Neuronal stem cell (in vitro differentiated cells): ENCODE measurements around the gene RAB22A.
A peak's percentile ranks its signal among the peaks of the same experiment; 100 is the strongest.

Experiments
- DNase-seq: peaks from one replicate; pipeline ENCODE4 v3.0.0-alpha.2; 2013; ENCODE audit warnings: low spot score
- H2AFZ ChIP-seq: one replicate; pipeline ENCODE4 v1.6.1; 2013; ENCODE audit warnings: mild to moderate bottlenecking, low read length, inconsistent platforms
- H2AK5ac ChIP-seq: 2 replicates; pipeline ENCODE4 v1.6.1; 2013; ENCODE audit warnings: low read depth, mild to moderate bottlenecking, inconsistent platforms, low read length, moderate library complexity, mixed read lengths
- H2BK120ac ChIP-seq: 2 replicates; pipeline ENCODE4 v1.6.1; 2013; ENCODE audit warnings: low read depth, mild to moderate bottlenecking, inconsistent platforms, low read length, moderate library complexity, mixed read lengths
- H2BK12ac ChIP-seq: one replicate; pipeline ENCODE4 v1.6.1; 2013; ENCODE audit warnings: low read length, inconsistent platforms
- H2BK15ac ChIP-seq: 2 replicates; pipeline ENCODE4 v1.6.1; 2013; ENCODE audit warnings: mild to moderate bottlenecking, low read length, inconsistent platforms, mixed read lengths
- H2BK5ac ChIP-seq: one replicate; pipeline ENCODE4 v1.6.1; 2013; ENCODE audit warnings: inconsistent platforms, mild to moderate bottlenecking, low read length, moderate library complexity
- H3K14ac ChIP-seq: one replicate; pipeline ENCODE4 v1.6.1; 2013; ENCODE audit warnings: low read length, inconsistent platforms
- H3K18ac ChIP-seq: 2 replicates; pipeline ENCODE4 v1.6.1; 2013; ENCODE audit warnings: low read length, inconsistent platforms
- H3K23ac ChIP-seq: 2 replicates; pipeline ENCODE4 v1.6.1; 2013; ENCODE audit warnings: low read depth, mild to moderate bottlenecking, mixed read lengths, low read length, inconsistent platforms; ENCODE audit not compliant: poor library complexity
- H3K27ac ChIP-seq: replicated peaks from 3 replicates; pipeline ENCODE4 v1.5.1; 2013; ENCODE audit warnings: low read length, inconsistent platforms
- H3K27me3 ChIP-seq, 3 experiments: 2 replicates each; pipeline ENCODE4 v1.6.1; 2013; ENCODE audit warnings: low read length in 3 of 3, mild to moderate bottlenecking in 2 of 3, inconsistent platforms in 1 of 3, low read depth in 1 of 3, mixed read lengths in 1 of 3, moderate library complexity in 1 of 3; ENCODE audit not compliant: control insufficient read depth in 3 of 3, insufficient read depth in 3 of 3
- H3K36me3 ChIP-seq, 2 donors: replicated peaks in 1 of 2; 2 replicates each; pipeline ENCODE4 v1.6.1; 2013; ENCODE audit warnings: low read length in 2 of 2; ENCODE audit not compliant: control insufficient read depth in 2 of 2, insufficient read depth in 2 of 2
- H3K4ac ChIP-seq: 2 replicates; pipeline ENCODE4 v1.6.1; 2013; ENCODE audit warnings: inconsistent platforms, mild to moderate bottlenecking, low read length, moderate library complexity
- H3K4me1 ChIP-seq, 2 donors: 1 replicate in 1 of 2; 2 replicates in 1 of 2; pipeline ENCODE4 v1.6.1; 2013; ENCODE audit warnings: low read length in 2 of 2, low read depth in 1 of 2; ENCODE audit not compliant: control insufficient read depth in 2 of 2, insufficient read depth in 1 of 2
- H3K4me2 ChIP-seq: one replicate; pipeline ENCODE4 v1.6.1; 2013; ENCODE audit warnings: mild to moderate bottlenecking, low read length, inconsistent platforms; ENCODE audit not compliant: insufficient read depth, poor library complexity, severe bottlenecking
- H3K4me3 ChIP-seq, 2 donors: 2 replicates each; pipeline ENCODE4 v1.5.1; 2013; ENCODE audit warnings: low read length in 2 of 2, mild to moderate bottlenecking in 2 of 2, inconsistent platforms in 1 of 2, moderate library complexity in 1 of 2
- H3K79me1 ChIP-seq: one replicate; pipeline ENCODE4 v1.6.1; 2013; ENCODE audit warnings: low read depth, mild to moderate bottlenecking, inconsistent platforms, low read length, moderate library complexity
- H3K9ac ChIP-seq: one replicate; pipeline ENCODE4 v1.6.1; 2013; ENCODE audit warnings: mild to moderate bottlenecking, low read depth, low read length, inconsistent platforms; ENCODE audit not compliant: poor library complexity
- H3K9me3 ChIP-seq, 2 donors: replicated peaks in 1 of 2; 2 replicates each; pipeline versions ENCODE3 to v1.6.1; 2013; ENCODE audit warnings: low read length in 2 of 2, mild to moderate bottlenecking in 2 of 2, inconsistent platforms in 1 of 2, low read depth in 1 of 2, mixed read lengths in 1 of 2, moderate library complexity in 1 of 2; ENCODE audit not compliant: control insufficient read depth in 2 of 2, insufficient read depth in 1 of 2
- H4K8ac ChIP-seq: one replicate; pipeline ENCODE4 v1.6.1; 2013; ENCODE audit warnings: low read depth, mild to moderate bottlenecking, inconsistent platforms, low read length, moderate library complexity
- H4K91ac ChIP-seq: one replicate; pipeline ENCODE4 v1.6.1; 2013; ENCODE audit warnings: low read length, low read depth, mild to moderate bottlenecking, inconsistent platforms; ENCODE audit not compliant: poor library complexity
- WGBS, 2 donors: extraction: QIAGEN DNeasy Blood & Tissue Kit; methylation state at CpG; one replicate each; pipeline ENCODE4 v1.1.7; 2013; ENCODE audit warnings: missing lambda C conversion rate in 2 of 2, mixed read lengths in 1 of 2; ENCODE audit not compliant: insufficient read length in 2 of 2, insufficient replicate concordance in 1 of 2; ENCODE audit errors: extremely low coverage in 2 of 2; 5-methylcytosine and 5-hydroxymethylcytosine counted together

RAB22A gene

GRCh38 chr20:58308680-58309527 is 611 bp upstream of the RAB22A start:
- Histone ChIP-seq H3K4ac (no peak overlapping the region), H3K4me3 (peak overlapping the region; percentile 37 to 98), H3K14ac (peak overlapping the region; percentile 47), H2BK12ac (no peak overlapping the region), H2AK5ac (no peak overlapping the region), H2BK15ac (no peak overlapping the region), H3K23ac (peak overlapping the region; percentile 38), H3K4me2 (peak overlapping the region; percentile 78), H3K9me3 (no peaks in the 10 kb centered on the region), H3K18ac (peak overlapping the region; percentile 93), H3K36me3 (peaks cover 6 to 28% of the 10 kb centered on the region in 2 donors), H3K27ac (no peak overlapping the region), H3K27me3 (no peaks in the 10 kb centered on the region), H2BK120ac (no peak overlapping the region), H4K91ac (no peak overlapping the region), H3K9ac (peak overlapping the region; percentile 80), H2AFZ (peak overlapping the region; percentile 98), H3K4me1 (peaks cover 3 to 7% of the 10 kb centered on the region in 2 donors), H3K79me1 (peaks cover 3% of the 10 kb centered on the region), H2BK5ac (no peak overlapping the region), H4K8ac (no peak overlapping the region)
- no CpG with 5 or more reads among the region's 41 CpGs for WGBS, 2 donors
- peak; percentile 69 for DNase-seq

- no peak for DNase-seq
- no CpG with 5 or more reads among the region's 1 CpG for WGBS, 2 donors
- H2BK120ac ChIP-seq, result no peak overlapping the region
- no peak overlapping the region for H3K18ac ChIP-seq
- H3K14ac ChIP-seq, result no peak overlapping the region
- peak overlapping the region; percentile 85 to 100 for H3K4me3 ChIP-seq
- peak overlapping the region; percentile 96 for H3K9ac ChIP-seq
- H3K79me1 ChIP-seq, result peaks cover 3% of the 10 kb centered on the region
- no peak overlapping the region for H3K23ac ChIP-seq
- H2AK5ac ChIP-seq, result no peak overlapping the region
- no peak overlapping the region for H3K27ac ChIP-seq
- H2BK5ac ChIP-seq, result no peak overlapping the region
- H3K9me3 ChIP-seq, result no peaks in the 10 kb centered on the region
- no peak overlapping the region for H3K4ac ChIP-seq
- H3K36me3 ChIP-seq, result peaks cover 11 to 40% of the 10 kb centered on the region in 2 donors
- H2BK15ac ChIP-seq, result no peak overlapping the region
- no peak overlapping the region for H4K91ac ChIP-seq
- H4K8ac ChIP-seq, result no peak overlapping the region
- H2BK12ac ChIP-seq, result no peak overlapping the region
- no peaks in the 10 kb centered on the region for H3K27me3 ChIP-seq
- peak overlapping the region; percentile 61 for H3K4me2 ChIP-seq
- H2AFZ ChIP-seq, result peak overlapping the region; percentile 99
- H3K4me1 ChIP-seq, result peaks cover 3 to 7% of the 10 kb centered on the region in 2 donors
Observed at GRCh38 chr20:58310291-58310782, 822 bp downstream of the RAB22A start.

- H2BK120ac ChIP-seq, result no peak overlapping the region
- no CpG with 5 or more reads among the region's 2 CpGs for WGBS, 2 donors
- H3K4me2 ChIP-seq, result no peak overlapping the region
- H3K9me3 ChIP-seq, result peaks cover 4 to 11% of the 10 kb centered on the region in 2 donors
- no peak overlapping the region for H4K91ac ChIP-seq
- no peak overlapping the region for H3K23ac ChIP-seq
- H4K8ac ChIP-seq, result no peak overlapping the region
- no peak overlapping the region for H2BK12ac ChIP-seq
- H3K27ac ChIP-seq, result no peak overlapping the region
- H3K4ac ChIP-seq, result no peak overlapping the region
- H3K18ac ChIP-seq, result no peak overlapping the region
- H3K14ac ChIP-seq, result no peak overlapping the region
- no peak overlapping the region for H3K4me3 ChIP-seq
- H3K36me3 ChIP-seq, result peaks cover 23 to 60% of the 10 kb centered on the region in 2 donors
- no peak overlapping the region for H2AK5ac ChIP-seq
- H3K9ac ChIP-seq, result no peak overlapping the region
- peaks cover 3 to 7% of the 10 kb centered on the region in 2 donors for H3K4me1 ChIP-seq
- no peak overlapping the region for H2AFZ ChIP-seq
- no peak overlapping the region for H2BK5ac ChIP-seq
- H2BK15ac ChIP-seq, result no peak overlapping the region
- DNase-seq, result no peak
- H3K79me1 ChIP-seq, result peaks cover 3% of the 10 kb centered on the region
- H3K27me3 ChIP-seq, result no peaks in the 10 kb centered on the region
Observed at GRCh38 chr20:58312836-58313235, 3.3 kb downstream of the RAB22A start.

- Histone ChIP-seq H3K4me1 (peaks cover 3 to 7% of the 10 kb centered on the region in 2 donors), H3K18ac (no peak overlapping the region)
Observed at GRCh38 chr20:58313396-58313795, 3.9 kb downstream of the RAB22A start.

More at GRCh38 chr20:58313396-58313795, 3.9 kb downstream of the RAB22A start:
- peaks cover 23 to 66% of the 10 kb centered on the region in 2 donors for H3K36me3 ChIP-seq
- H2BK15ac ChIP-seq, result no peak overlapping the region
- H2AFZ ChIP-seq, result no peak overlapping the region
- DNase-seq, result no peak
- no peaks in the 10 kb centered on the region for H3K27me3 ChIP-seq
- no peak overlapping the region for H3K27ac ChIP-seq
- H3K4me3 ChIP-seq, result no peak overlapping the region
- whole genome bisulfite sequencing, 2 donors, result no CpG with 5 or more reads among the region's 4 CpGs
- H2AK5ac ChIP-seq, result no peak overlapping the region
- H3K23ac ChIP-seq, result no peak overlapping the region
- no peak overlapping the region for H3K14ac ChIP-seq
- H4K8ac ChIP-seq, result no peak overlapping the region
- no peak overlapping the region for H2BK12ac ChIP-seq
- H3K79me1 ChIP-seq, result peaks cover 3% of the 10 kb centered on the region
- no peak overlapping the region for H4K91ac ChIP-seq
- peaks cover 4 to 11% of the 10 kb centered on the region in 2 donors for H3K9me3 ChIP-seq
- no peak overlapping the region for H2BK5ac ChIP-seq
- no peak overlapping the region for H3K9ac ChIP-seq
- no peak overlapping the region for H2BK120ac ChIP-seq
- H3K4me2 ChIP-seq, result no peak overlapping the region
- no peak overlapping the region for H3K4ac ChIP-seq
